Measurements from ENCODE around the gene PLCD4. TPM values are rescaled to one million over a fixed set of nuclear protein-coding genes. Genes with fewer than 3 reads are reported as not detected.

PLCD4 gene
- polyA plus RNA-seq, 1 of the 3 experiments (the other 2 are of a cell fraction), result 8.5 TPM

GRCh38 chr2:218558986-218559385 lies 48.7 kb upstream of the PLCD4 start:
- no peaks in the 10 kb centered on the region for H3K9me2 ChIP-seq
- 95% methylated on average over 3 of the region's 3 CpGs for WGBS (ENCODE audit: low lambda C conversion rate)
- no peak overlapping the region for H3K9ac ChIP-seq
- H3K36me3 ChIP-seq (replicated peaks in 1 of 2; ENCODE audit: control insufficient read depth in 1 of 2, insufficient read depth in 2 of 2, low read length in 1 of 2), result peaks cover 33 to 40% of the 10 kb centered on the region in 2 experiments
- no peak for TF ChIP-seq RAD21 (IDR thresholded peaks at IDR 0.05; ENCODE audit: low read length)
- no peak for TF ChIP-seq GATA2 (CRISPR knock-in tag; IDR thresholded peaks at IDR 0.05)
- TF ChIP-seq REST (IDR thresholded peaks at IDR 0.05; ENCODE audit: low read depth, low read length), result no peak
- TF ChIP-seq EZH2phosphoT487 (IDR thresholded peaks at IDR 0.05; ENCODE audit: borderline replicate concordance, low read depth), result no peak
- TF ChIP-seq NFIC (IDR thresholded peaks at IDR 0.05; ENCODE audit: borderline replicate concordance), result no peak
- no peak for TF ChIP-seq RFX5 (IDR thresholded peaks at IDR 0.05; ENCODE audit: low read length)
- no peak overlapping the region for H3K27ac ChIP-seq (ENCODE audit: low read depth in 2 of 2, low read length in 1 of 2)
- POLR2A ChIA-PET, result no interaction called here
- H3K4me3 ChIP-seq (ENCODE audit: low read depth in 2 of 2, low read length in 1 of 2), result no peak overlapping the region
- no peak overlapping the region for H2AFZ ChIP-seq (ENCODE audit: low read depth)
- H3K27me3 ChIP-seq (ENCODE audit: insufficient read depth), result no peaks in the 10 kb centered on the region
- peaks cover 15% of the 10 kb centered on the region; the same call in 1 of the 2 replicates for H3K79me2 ChIP-seq (ENCODE audit: insufficient read depth)
- H3F3A ChIP-seq (replicated peaks; ENCODE audit: insufficient read depth), result peaks cover 11% of the 10 kb centered on the region
- CTCF ChIA-PET, result no interaction called here
- no peaks in the 10 kb centered on the region for H4K20me1 ChIP-seq (ENCODE audit: insufficient read depth)
- H3K4me2 ChIP-seq, result no peak overlapping the region
- no peaks in the 10 kb centered on the region for H3K9me3 ChIP-seq
- H3K4me1 ChIP-seq (ENCODE audit: control insufficient read depth in 1 of 2, insufficient read depth in 2 of 2, low read depth in 1 of 2, low read length in 1 of 2), result no peaks in the 10 kb centered on the region; a peak in 1 of 4 replicates
- no peak for DNase-seq

DNA sequence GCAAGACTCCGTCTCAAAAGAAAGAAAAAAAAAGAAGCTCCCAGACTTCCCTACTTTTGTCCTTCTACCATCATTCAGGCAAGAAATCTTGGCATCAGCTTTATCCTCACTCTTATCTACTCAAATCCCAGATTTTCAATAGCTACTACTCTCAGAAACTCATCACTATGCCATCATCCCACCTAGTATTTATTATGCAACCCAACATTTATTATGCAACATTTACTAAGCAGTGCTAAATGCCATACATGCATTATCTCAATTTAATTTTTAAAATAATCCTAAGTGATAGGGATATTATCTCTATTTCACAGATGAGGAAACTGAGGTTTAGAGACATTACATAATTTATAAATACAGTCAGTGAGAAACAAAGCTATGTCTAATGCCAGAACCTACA lies 43.6 kb upstream of the PLCD4 start:
- Histone ChIP-seq H3K9me3 (no peaks in the 10 kb centered on the region), H4K20me1 (ENCODE audit: insufficient read depth) (no peaks in the 10 kb centered on the region), H3K27ac (ENCODE audit: low read depth in 2 of 2, low read length in 1 of 2) (no peak overlapping the region), H3K79me2 (ENCODE audit: insufficient read depth) (peaks cover 58% of the 10 kb centered on the region), H3K9me2 (no peaks in the 10 kb centered on the region), H3K36me3 (replicated peaks in 1 of 2; ENCODE audit: control insufficient read depth in 1 of 2, insufficient read depth in 2 of 2, low read length in 1 of 2) (peaks cover 17 to 18% of the 10 kb centered on the region in 2 experiments), H3K9ac (no peak overlapping the region), H3K4me3 (ENCODE audit: low read depth in 2 of 2, low read length in 1 of 2) (no peak overlapping the region), H3K27me3 (ENCODE audit: insufficient read depth) (no peaks in the 10 kb centered on the region), H3F3A (replicated peaks; ENCODE audit: insufficient read depth) (peaks cover 4% of the 10 kb centered on the region), H3K4me1 (ENCODE audit: control insufficient read depth in 1 of 2, insufficient read depth in 2 of 2, low read depth in 1 of 2, low read length in 1 of 2) (peaks cover 4 to 5% of the 10 kb centered on the region in 2 experiments; a peak in 2 of 4 replicates), H2AFZ (ENCODE audit: low read depth) (no peak overlapping the region), H3K4me2 (no peak overlapping the region)
- DNase-seq, result no peak
- TF ChIP-seq, protein P1, sequence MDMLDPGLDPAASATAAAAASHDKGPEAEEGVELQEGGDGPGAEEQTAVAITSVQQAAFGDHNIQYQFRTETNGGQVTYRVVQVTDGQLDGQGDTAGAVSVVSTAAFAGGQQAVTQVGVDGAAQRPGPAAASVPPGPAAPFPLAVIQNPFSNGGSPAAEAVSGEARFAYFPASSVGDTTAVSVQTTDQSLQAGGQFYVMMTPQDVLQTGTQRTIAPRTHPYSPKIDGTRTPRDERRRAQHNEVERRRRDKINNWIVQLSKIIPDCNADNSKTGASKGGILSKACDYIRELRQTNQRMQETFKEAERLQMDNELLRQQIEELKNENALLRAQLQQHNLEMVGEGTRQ (IDR thresholded peaks at IDR 0.05; ENCODE audit: borderline replicate concordance, low read depth, low read length), result no peak
- POLR2A ChIA-PET, result no interaction called here
- 92% methylated on average over 1 of the region's 1 CpG for WGBS (ENCODE audit: low lambda C conversion rate)
- CTCF ChIA-PET, result interaction anchor here (0.9 to 2.0 kb wide), 4 partner anchors 56 to 84 kb away, joined by 3 to 10 read pairs (median 3); no protein-coding TSS in a partner anchor

All from SK-N-SH (cell line).